ENCODE results near the gene ZNF644.
"Not testable (repeated sequence)": the region's sequence is repeated elsewhere in the genome, so short reads cannot be mapped to it uniquely, and the experiment has no call there.

Gene ZNF644

GRCh38 chr1:91021686-91022517 is at the start of gene ZNF644:
TSS of gene ZNF644 (minus strand) at chr1:91022035. CDS start at chr1:90982353, 39,682 bp downstream.
- peak; percentile 89 for DNase-seq

DNA sequence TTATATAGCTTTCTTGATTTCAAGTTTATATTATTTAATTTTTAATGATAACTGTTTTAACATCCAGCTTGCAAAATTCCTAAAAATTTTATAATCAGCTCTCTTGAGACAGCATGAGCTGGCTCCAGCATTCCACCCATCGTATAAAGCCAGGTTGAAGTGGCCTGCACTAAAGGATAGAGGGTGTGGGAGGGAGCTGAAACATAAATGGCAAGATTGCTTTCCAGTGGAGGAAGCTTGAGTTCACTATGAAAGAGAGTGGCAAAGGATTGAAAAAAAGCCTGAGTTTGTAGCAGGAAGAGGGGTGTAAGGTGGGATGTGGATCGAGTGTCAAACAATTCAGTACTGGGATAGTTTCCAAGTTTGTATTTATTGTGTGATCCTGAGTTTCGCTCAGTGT is 48.5 kb upstream of the ZNF644 start:
- DNase-seq = no peak

- no peak for DNase-seq
Observed at GRCh38 chr1:91066538-91066937, 44.7 kb upstream of the ZNF644 start.

- DNase-seq = no peak
Observed at GRCh38 chr1:91065337-91065736, 43.5 kb upstream of the ZNF644 start.

GRCh38 chr1:91063403-91063802 is 41.6 kb upstream of the ZNF644 start:
- DNase-seq = not testable (repeated sequence)

DNA sequence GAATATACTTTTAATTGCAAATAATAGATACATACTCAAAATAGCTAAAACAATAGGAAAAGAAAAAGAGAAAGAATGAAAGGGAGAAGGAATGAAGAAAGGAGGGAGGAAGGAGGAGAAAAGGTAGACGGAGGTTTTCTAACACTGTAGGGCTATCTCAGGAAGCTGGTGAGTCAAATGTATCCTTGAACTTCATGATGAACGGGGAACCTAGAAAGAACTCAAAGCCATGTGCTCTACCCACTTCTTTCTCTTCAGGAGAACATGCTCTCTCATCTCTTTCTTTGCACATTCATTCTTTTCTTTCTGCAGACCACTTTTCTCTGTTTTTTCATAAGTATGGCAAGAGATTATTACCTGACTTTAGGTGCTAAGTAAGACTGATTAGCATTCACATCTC is 37.3 kb upstream of the ZNF644 start:
- no peak for DNase-seq

DNA sequence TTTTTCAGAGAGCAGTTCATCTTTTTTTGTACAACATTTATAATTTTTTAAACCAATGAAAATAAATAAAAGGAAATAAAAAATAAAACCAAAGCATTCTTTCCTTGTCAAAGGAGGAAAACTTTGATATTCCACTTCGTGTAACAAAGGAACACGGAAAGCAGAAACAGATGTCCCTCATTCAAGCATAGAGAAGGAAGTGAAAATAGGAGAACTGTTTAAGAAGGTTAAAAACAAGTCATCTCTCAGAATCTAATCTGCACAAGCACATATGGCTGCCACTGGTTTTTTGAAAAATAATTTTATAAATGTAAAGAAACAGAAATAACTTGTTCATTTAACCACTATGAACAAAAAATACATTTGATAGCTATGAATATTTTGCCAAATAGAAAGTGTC is 35.9 kb upstream of the ZNF644 start:
- no peak for DNase-seq

GRCh38 chr1:91054780-91055481 is 33.1 kb upstream of the ZNF644 start:
- no peak for DNase-seq

DNA sequence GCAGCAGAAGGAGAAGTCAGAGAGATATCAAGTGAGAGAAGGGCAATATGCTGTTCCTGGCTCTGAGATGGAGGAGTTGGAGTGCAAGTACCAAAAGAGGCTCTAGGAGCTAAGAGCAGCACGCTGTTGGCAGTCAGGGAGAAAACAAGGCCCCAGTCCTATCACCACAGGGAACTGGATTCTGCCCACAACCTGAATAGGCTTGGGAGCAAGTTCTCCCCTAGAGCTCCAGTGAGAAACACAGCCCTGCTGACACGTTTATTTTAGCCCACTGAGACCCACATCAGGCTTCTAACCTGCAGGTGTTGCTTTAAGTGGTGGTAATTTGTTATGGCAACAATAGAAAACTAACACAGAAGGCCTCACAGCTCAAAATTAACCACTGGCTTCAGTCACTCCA is 31.8 kb upstream of the ZNF644 start:
- no peak for DNase-seq

GRCh38 chr1:91049551-91049950 is 27.7 kb upstream of the ZNF644 start:
- not testable (repeated sequence) for DNase-seq

DNA sequence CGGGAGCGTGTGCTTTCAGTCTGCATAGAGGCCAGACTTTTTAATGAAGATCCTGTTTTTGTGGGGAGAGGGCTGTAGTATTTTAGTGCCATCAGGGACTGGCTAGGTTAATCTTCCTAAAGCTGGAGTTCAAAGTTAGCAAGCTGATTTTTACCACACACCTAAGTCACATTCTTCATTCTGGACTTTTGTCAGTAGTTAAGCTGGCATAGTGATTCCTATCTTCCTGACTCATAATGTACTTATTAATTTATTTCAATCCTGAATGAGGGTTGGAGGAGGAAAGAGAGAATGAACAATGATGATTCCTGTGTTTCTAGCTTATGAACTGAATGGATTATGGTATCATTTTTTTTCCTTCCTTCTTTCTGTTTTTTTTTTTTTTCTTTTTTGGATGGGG is 24.9 kb upstream of the ZNF644 start:
- DNase-seq = no peak

GRCh38 chr1:91045284-91045683 is 23.4 kb upstream of the ZNF644 start:
- DNase-seq = no peak

GRCh38 chr1:91044776-91045175 is 22.9 kb upstream of the ZNF644 start:
- not testable (repeated sequence) for DNase-seq

DNA sequence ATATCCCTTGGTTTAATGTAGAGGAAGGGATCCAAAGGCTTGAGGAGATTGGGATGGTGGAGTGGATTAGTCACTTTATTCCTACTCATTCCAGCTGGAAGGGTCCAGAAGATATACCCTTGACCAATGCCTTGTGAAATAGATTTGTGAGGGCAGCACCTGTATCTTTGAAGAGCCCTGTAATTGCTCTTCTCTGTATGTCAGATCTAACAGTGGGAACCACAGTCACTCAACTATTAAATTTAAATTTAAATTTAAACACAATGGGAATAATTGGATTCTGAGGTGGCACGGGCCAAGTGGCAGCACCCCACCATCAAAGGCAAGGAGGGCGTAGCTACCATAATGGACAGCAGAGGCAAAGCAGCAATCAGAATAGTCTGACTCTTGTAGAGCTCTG is 20.5 kb upstream of the ZNF644 start:
- not testable (repeated sequence) for DNase-seq

DNA sequence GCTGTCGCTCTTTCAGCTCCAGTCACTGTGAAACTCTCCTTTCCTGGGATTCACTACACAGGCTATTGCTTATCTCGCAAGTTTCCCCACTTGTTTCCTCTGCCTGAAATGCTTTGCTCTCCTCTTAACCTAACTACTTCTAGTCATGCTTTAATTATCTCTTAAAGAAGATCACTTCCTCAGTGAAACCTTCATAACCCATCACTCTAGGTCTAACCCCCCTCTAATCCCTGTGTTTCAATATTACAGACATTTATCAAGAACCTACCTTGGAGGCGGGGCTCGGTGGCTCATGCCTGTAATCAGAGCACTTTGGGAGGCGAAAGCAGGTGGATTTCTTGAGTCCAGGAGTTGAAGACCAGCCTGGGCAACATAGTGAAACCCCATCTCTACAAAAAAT is 16.7 kb upstream of the ZNF644 start:
- no peak for DNase-seq

DNA sequence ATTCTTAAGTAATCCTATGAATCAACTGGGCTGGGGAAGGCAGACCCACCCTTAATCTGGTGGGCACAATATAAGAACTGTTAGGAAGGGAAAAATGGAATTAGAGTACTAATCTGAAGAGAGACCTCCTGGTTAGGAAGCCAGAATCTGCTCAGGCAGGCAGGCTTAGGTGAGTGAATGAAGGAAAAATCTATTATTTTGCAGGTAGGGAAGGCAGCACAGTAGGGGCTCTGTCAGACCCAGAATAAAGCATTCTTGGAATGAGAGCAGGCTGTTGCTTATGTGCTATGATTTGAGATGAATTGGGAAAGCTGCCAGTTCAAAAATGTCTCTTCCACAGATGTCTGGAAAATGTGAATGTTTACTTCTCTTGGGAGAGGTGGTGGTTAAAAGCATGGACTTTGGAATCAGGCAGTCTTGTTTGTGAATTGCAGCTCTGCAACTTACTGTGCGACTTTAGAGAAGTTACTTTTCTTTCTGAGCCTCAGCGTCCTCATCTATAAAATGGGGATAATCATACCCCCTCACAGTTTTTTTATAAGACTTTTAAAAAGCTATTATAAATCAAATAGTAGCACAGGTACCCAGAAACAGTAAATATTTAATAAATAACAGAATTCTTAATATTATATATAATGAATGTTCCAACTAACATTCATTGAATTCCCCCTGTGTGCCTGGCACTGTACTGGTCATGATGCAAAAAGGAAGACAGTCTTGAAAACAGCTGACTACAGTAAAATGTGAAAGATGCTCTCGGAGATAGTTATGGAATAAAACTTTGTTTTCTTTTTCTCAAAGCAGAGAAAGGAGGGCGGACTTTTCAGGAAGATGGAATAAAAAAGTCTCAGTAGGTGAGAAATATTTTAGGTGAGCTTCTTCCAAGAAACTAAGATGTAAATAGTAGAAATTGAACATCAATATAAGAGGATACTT is 15.3 kb upstream of the ZNF644 start:
- no peak for DNase-seq

- no peak for DNase-seq
Observed at GRCh38 chr1:91032349-91032748, 10.5 kb upstream of the ZNF644 start.

DNA sequence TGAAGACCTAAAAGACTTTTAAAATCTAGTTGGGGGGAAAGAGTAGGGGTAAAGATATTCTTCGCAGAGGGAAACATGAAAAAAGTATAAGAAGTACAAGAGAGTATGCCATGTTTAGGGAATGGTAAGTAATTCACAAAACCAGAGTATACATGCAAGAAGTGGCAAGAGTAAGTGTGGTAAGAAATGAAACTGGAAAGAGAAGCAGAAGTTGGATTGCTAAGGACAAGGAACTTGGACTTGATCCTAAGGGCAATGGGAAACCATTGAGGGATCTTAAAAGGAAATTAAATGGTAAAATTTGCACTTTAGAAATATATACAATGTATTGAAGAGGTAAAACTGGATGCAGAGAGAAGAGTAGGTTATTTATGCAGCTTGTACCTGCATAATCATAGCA is 9.2 kb upstream of the ZNF644 start:
- no peak for DNase-seq

DNA sequence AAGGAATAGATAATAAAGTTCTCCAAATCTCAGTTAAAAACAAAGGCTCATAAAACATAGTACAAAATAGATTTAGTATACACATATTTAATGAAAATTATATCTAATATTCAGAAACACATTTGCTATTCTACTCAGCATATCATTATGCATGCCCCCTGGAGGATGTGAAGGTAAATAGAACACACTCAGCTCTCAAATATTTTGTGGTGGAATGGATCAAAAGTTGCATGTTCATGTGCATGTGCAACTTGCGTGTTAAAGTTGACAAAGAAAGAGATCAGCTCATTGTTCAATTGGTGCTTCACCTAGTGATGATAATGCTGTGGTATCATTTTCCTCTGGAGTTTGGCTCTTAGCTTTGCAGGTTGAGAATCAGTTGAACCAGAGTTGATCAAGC is 4.9 kb upstream of the ZNF644 start:
- no peak for DNase-seq

GRCh38 chr1:91026320-91026719 is 4.5 kb upstream of the ZNF644 start:
- DNase-seq = no peak

DNA sequence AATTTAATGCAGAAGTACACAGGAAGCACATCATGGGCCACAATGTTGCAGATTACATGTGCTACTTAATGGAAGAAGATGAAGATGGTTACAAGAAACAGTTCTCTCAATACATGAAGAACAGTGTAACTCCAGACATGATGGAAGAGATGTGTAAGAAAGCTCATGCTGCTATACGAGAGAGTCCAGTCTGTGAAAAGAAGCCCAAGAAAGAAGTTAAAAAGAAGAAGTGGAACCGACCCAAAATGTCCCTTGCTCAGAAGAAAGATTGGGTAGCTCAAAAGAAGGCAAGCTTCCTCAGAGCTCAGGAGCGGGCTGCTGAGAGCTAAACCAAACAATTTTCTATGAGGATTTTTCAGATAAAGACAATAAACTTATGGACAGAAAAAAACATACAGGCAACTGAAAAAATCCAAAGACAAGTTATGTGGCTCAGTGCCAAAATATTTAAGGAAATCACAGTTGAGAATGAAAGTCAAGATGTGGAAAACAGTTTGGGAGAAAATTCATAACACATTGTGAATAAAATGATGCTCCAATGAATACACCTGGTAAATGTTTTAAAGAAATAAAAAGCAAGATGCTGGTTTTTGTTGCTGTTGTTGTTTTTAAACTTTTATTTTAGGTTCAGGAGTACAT is 2.8 kb upstream of the ZNF644 start:
- DNase-seq = no peak

DNA sequence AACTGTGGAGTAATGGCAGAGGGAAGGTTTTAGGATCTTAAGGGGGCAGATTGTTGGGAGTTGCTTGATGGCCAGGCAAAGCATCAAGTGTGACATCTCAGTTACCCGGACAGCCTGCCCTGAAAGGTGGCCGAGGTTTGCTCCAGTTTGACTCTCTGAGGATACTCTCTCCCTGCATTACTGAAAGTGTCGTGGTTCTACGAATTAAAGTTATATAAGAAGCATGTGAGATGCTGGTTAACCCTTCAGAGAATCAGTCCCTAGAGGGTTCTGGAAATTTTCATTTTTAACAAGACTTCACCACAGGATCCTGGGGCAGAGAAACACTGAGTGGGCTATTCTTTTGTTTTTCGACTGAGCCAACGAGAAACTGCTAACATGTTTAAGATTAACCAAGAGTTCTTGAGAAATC is 689 bp upstream of the ZNF644 start:
- no peak for DNase-seq

Measured in NCI-H2171 treated with DMSO at 0.1 percent for 48 hours (cell line).